IMR-90 (cell line): Measurements from ENCODE around the gene NAT10. TPM values are rescaled to one million over a fixed set of nuclear protein-coding genes. Genes with fewer than 3 reads are reported as not detected.
A peak's percentile ranks its signal among the peaks of the same experiment; 100 is the strongest.

ENCODE experiments used
- ATAC-seq: fragments of 200-7000 bp; cut with Tn5 transposase; 2 replicates; pipeline ENCODE4 v1.9.1; 2020; ENCODE audit warnings: low read depth, mild to moderate bottlenecking, moderate library complexity
- Bru-seq: library from RNA; stranded (reverse); fragments of 400-500 nt; gene quantifications from one replicate; lab custom pipeline; 2021; lab: Mats Ljungman, UMichigan
- BruChase-seq, 2 experiments: library from RNA; stranded (reverse); fragments of 400-500 nt; gene quantifications; one replicate each; lab custom pipeline; 2021; lab: Mats Ljungman, UMichigan
- BruUV-seq: library from RNA; stranded (reverse); fragments of 400-500 nt; replicated peaks from 2 replicates; lab custom pipeline; 2021; lab: Mats Ljungman, UMichigan
- CTCF ChIA-PET: fragments of 300-600 bp; formaldehyde crosslinking; extraction: SDS; loops from one replicate; lab custom pipeline; 2021; ENCODE audit warnings: antibody characterized with exemption; lab: Yijun Ruan, JAX
- POLR2A ChIA-PET: fragments of 300-600 bp; sonication (Branson Sonifier 250); formaldehyde crosslinking; loops from one replicate; lab custom pipeline; 2022; ENCODE audit warnings: antibody characterized with exemption; ENCODE audit not compliant: unreplicated experiment; lab: Charles Lee
- DNase-seq: peaks from one replicate; pipeline ENCODE4 v3.0.0; 2013
- H2AFZ ChIP-seq: replicated peaks from 2 replicates; pipeline ENCODE3; 2013; ENCODE audit warnings: low read length, mild to moderate bottlenecking; ENCODE audit not compliant: poor library complexity
- H2AK5ac ChIP-seq: 2 replicates; pipeline ENCODE4 v1.6.1; 2013; ENCODE audit warnings: low read depth, low read length, inconsistent platforms
- H2AK9ac ChIP-seq: replicated peaks from 2 replicates; pipeline ENCODE3; 2013; ENCODE audit warnings: mild to moderate bottlenecking, low read depth, low read length, moderate library complexity; ENCODE audit not compliant: poor library complexity
- H2BK120ac ChIP-seq: 2 replicates; pipeline ENCODE4 v1.6.1; 2013; ENCODE audit warnings: low read depth, low read length, inconsistent platforms
- H2BK15ac ChIP-seq: 3 replicates; pipeline ENCODE4 v1.6.1; 2013; ENCODE audit warnings: low read depth, low read length, inconsistent platforms
- H2BK20ac ChIP-seq: 2 replicates; pipeline ENCODE4 v1.6.1; 2013; ENCODE audit warnings: low read depth, mild to moderate bottlenecking, inconsistent platforms, low read length, moderate library complexity
- H2BK5ac ChIP-seq: 2 replicates; pipeline ENCODE4 v1.6.1; 2013; ENCODE audit warnings: mild to moderate bottlenecking, low read depth, low read length, inconsistent platforms; ENCODE audit not compliant: poor library complexity, severe bottlenecking
- H3K14ac ChIP-seq: replicated peaks from 2 replicates; pipeline ENCODE4 v1.6.1; 2013; ENCODE audit warnings: low read depth, low read length, inconsistent platforms
- H3K18ac ChIP-seq: 2 replicates; pipeline ENCODE4 v1.6.1; 2013; ENCODE audit warnings: low read depth, low read length, control low read depth
- H3K23ac ChIP-seq: 2 replicates; pipeline ENCODE4 v1.6.1; 2013; ENCODE audit warnings: low read depth, low read length, inconsistent platforms
- H3K27ac ChIP-seq: 2 replicates; pipeline ENCODE4 v1.5.1; 2013; ENCODE audit warnings: mild to moderate bottlenecking, control low read depth, low read length; ENCODE audit not compliant: insufficient read depth
- H3K27me3 ChIP-seq: 2 replicates; pipeline ENCODE4 v1.6.1; 2013; ENCODE audit warnings: low read length; ENCODE audit not compliant: control insufficient read depth, insufficient read depth
- H3K36me3 ChIP-seq: 2 replicates; pipeline ENCODE4 v1.6.1; 2013; ENCODE audit warnings: low read length, mixed read lengths; ENCODE audit not compliant: control insufficient read depth, insufficient read depth
- H3K4ac ChIP-seq: 2 replicates; pipeline ENCODE4 v1.6.1; 2013; ENCODE audit warnings: low read depth, low read length, inconsistent platforms
- H3K4me1 ChIP-seq: 2 replicates; pipeline ENCODE4 v1.6.1; 2013; ENCODE audit warnings: low read length, mixed read lengths; ENCODE audit not compliant: control insufficient read depth, insufficient read depth
- H3K4me2 ChIP-seq: 2 replicates; pipeline ENCODE4 v1.6.1; 2013; ENCODE audit warnings: low read depth, mild to moderate bottlenecking, control low read depth, low read length, moderate library complexity
- H3K4me3 ChIP-seq: 2 replicates; pipeline ENCODE4 v1.5.1; 2013; ENCODE audit warnings: low read depth, mild to moderate bottlenecking, control low read depth, low read length, moderate library complexity; ENCODE audit not compliant: insufficient read depth
- H3K56ac ChIP-seq: 2 replicates; pipeline ENCODE4 v1.6.1; 2013; ENCODE audit warnings: low read length, inconsistent platforms; ENCODE audit not compliant: insufficient read depth; ENCODE audit errors: extremely low read depth
- H3K79me1 ChIP-seq, 2 experiments: 2 replicates each; pipeline ENCODE4 v1.6.1; 2013; ENCODE audit warnings: low read length in 2 of 2, inconsistent platforms in 1 of 2, low read depth in 1 of 2
- H3K9ac ChIP-seq: 2 replicates; pipeline ENCODE4 v1.6.1; 2013; ENCODE audit warnings: low read depth, low read length, control low read depth
- H3K9me1 ChIP-seq: 2 replicates; pipeline ENCODE4 v1.6.1; 2013; ENCODE audit warnings: low read length, inconsistent platforms; ENCODE audit not compliant: insufficient read depth
- H3K9me3 ChIP-seq: 2 replicates; pipeline ENCODE4 v1.6.1; 2013; ENCODE audit warnings: low read length; ENCODE audit not compliant: control insufficient read depth, insufficient read depth
- H4K20me1 ChIP-seq: 2 replicates; pipeline ENCODE4 v1.6.1; 2013; ENCODE audit warnings: low read length, inconsistent platforms; ENCODE audit not compliant: insufficient read depth
- H4K5ac ChIP-seq: 2 replicates; pipeline ENCODE4 v1.6.1; 2013; ENCODE audit warnings: mild to moderate bottlenecking, low read depth, low read length, control low read depth
- H4K8ac ChIP-seq, 2 experiments: 2 replicates each; pipeline ENCODE4 v1.6.1; 2013; ENCODE audit warnings: low read depth in 2 of 2, low read length in 2 of 2, control low read depth in 1 of 2, inconsistent platforms in 1 of 2
- H4K91ac ChIP-seq: 2 replicates; pipeline ENCODE4 v1.6.1; 2013; ENCODE audit warnings: low read depth, low read length, inconsistent platforms; ENCODE audit not compliant: insufficient read depth
- BHLHE40 ChIP-seq: fragments of 150-350 bp; IDR thresholded peaks from 2 replicates; pipeline ENCODE4 v1.6.1; 2016; ENCODE audit warnings: mild to moderate bottlenecking, low read depth, low read length
- CEBPB ChIP-seq: IDR thresholded peaks from 2 replicates; pipeline ENCODE4 v1.6.1; 2012; ENCODE audit warnings: low read depth, low read length, improper control_type of control experiment
- CHD1 ChIP-seq: IDR thresholded peaks from 2 replicates; pipeline ENCODE4 v1.6.1; 2012; ENCODE audit warnings: low read depth, low read length, improper control_type of control experiment
- FOS ChIP-seq: fragments of 150-350 bp; IDR thresholded peaks from 2 replicates; pipeline ENCODE4 v1.6.1; 2016; ENCODE audit warnings: low read depth, low read length
- MAFK ChIP-seq: IDR thresholded peaks from 2 replicates; pipeline ENCODE4 v1.6.1; 2012; ENCODE audit warnings: low read depth, low read length, improper control_type of control experiment
- MXI1 ChIP-seq: IDR thresholded peaks from 2 replicates; pipeline ENCODE4 v1.6.1; 2012; ENCODE audit warnings: low read depth, mild to moderate bottlenecking, low read length, moderate library complexity, borderline replicate concordance
- NFE2L2 ChIP-seq: fragments of 150-350 bp; IDR thresholded peaks from 2 replicates; pipeline ENCODE4 v1.6.1; 2016; ENCODE audit warnings: low read depth, mild to moderate bottlenecking, low read length
- POLR2A ChIP-seq: IDR thresholded peaks from 2 replicates; pipeline ENCODE4 v1.6.1; 2012; ENCODE audit warnings: mild to moderate bottlenecking, low read depth, low read length
- RCOR1 ChIP-seq: IDR thresholded peaks from 2 replicates; pipeline ENCODE4 v1.6.1; 2012; ENCODE audit warnings: mild to moderate bottlenecking, low read length, improper control_type of control experiment; ENCODE audit not compliant: insufficient replicate concordance
- SMC3 ChIP-seq: fragments of 150-350 bp; IDR thresholded peaks from 2 replicates; pipeline ENCODE4 v1.6.1; 2016; ENCODE audit warnings: low read depth, mild to moderate bottlenecking, antibody characterized with exemption, low read length, moderate library complexity
- WGBS, 2 experiments: methylation state at CpG; one replicate each; pipeline versions ENCODE4 v1.1.5 to v1.1.7; 2013; ENCODE audit warnings: missing lambda C conversion rate in 2 of 2; ENCODE audit not compliant: insufficient read length in 1 of 2; ENCODE audit errors: extremely low coverage in 2 of 2; 5-methylcytosine and 5-hydroxymethylcytosine counted together
- dilution Hi-C: fragments of 300-500 bp; cut with HindIII; formaldehyde crosslinking; loops from one replicate; pipeline ENCODE4 v1.14.3; 2018; ENCODE audit warnings: low sequenced_read_pairs; ENCODE audit not compliant: unreplicated experiment
- in situ Hi-C: fragments of 300-500 bp; cut with MboI; formaldehyde crosslinking; loops from 3 replicates; pipeline ENCODE4 v1.14.3; 2019; ENCODE audit warnings: low sequenced_read_pairs, inconsistent platforms, mixed read lengths
- intact Hi-C: fragments of 100-400 bp; cut with micrococcal nuclease; formaldehyde crosslinking; loops from 2 replicates; pipeline ENCODE4 v1.10.0; 2022
- long read RNA-seq: library from polyadenylated mRNA; unstranded; transcript quantifications from one replicate; pipeline ENCODE4 v2.0.0, GENCODE V29; 2021; ENCODE audit not compliant: unreplicated experiment
- polyA plus RNA-seq, 3 experiments: library from polyadenylated mRNA; depleted of rRNA; stranded (reverse); fragments of >200 nt; gene quantifications; 2 replicates each; pipeline ENCODE4 v1.2.3, GENCODE V29; 2012; ENCODE audit warnings: low replicate concordance in 1 of 3
- total RNA-seq: library from RNA; depleted of rRNA; stranded (reverse); fragments of >200 nt; gene quantifications from 2 replicates; pipeline ENCODE4 v1.2.3, GENCODE V29; 2012; rRNA removed
- TF ChIP-seq, protein P1 (sequence below): fragments of 150-350 bp; IDR thresholded peaks from 2 replicates; pipeline ENCODE4 v1.6.1; 2016; ENCODE audit warnings: low read depth, mild to moderate bottlenecking, low read length, moderate library complexity, borderline replicate concordance
- TF ChIP-seq, protein P2 (sequence below): conservative IDR thresholded peaks from 2 replicates; pipeline ENCODE4 v1.5.1; 2012; ENCODE audit warnings: mild to moderate bottlenecking, low read depth, low read length, improper control_type of control experiment

The NAT10 gene
- total RNA-seq: 31.9 and 34.8 TPM in 2 replicates
- 28.0 and 28.1 TPM in 2 replicates for polyA plus RNA-seq (2012; rRNA removed)
- polyA plus RNA-seq (2012; cell fraction: cytosol; rRNA removed): 13.6 and 19.4 TPM in 2 replicates
- 37.8 and 53.4 TPM in 2 replicates for polyA plus RNA-seq (2012; cell fraction: nucleus; rRNA removed; ENCODE audit: low replicate concordance)
- Bru-seq, nascent RNA: percentile 80 among the genes with signal in this experiment
- percentile 78 among the genes with signal in this experiment for BruChase-seq, experiment 1, labeled RNA remaining after a 6-hour chase
- BruChase-seq, experiment 2, labeled RNA remaining after a 2-hour chase: percentile 82 among the genes with signal in this experiment
- long read RNA-seq, full-length matches to known transcripts: 5 of 15 reads
- long read RNA-seq, partial matches to known transcripts: 10 of 15 reads
- long read RNA-seq, other reads (novel, unspliced or antisense): 0 of 15 reads

DNA sequence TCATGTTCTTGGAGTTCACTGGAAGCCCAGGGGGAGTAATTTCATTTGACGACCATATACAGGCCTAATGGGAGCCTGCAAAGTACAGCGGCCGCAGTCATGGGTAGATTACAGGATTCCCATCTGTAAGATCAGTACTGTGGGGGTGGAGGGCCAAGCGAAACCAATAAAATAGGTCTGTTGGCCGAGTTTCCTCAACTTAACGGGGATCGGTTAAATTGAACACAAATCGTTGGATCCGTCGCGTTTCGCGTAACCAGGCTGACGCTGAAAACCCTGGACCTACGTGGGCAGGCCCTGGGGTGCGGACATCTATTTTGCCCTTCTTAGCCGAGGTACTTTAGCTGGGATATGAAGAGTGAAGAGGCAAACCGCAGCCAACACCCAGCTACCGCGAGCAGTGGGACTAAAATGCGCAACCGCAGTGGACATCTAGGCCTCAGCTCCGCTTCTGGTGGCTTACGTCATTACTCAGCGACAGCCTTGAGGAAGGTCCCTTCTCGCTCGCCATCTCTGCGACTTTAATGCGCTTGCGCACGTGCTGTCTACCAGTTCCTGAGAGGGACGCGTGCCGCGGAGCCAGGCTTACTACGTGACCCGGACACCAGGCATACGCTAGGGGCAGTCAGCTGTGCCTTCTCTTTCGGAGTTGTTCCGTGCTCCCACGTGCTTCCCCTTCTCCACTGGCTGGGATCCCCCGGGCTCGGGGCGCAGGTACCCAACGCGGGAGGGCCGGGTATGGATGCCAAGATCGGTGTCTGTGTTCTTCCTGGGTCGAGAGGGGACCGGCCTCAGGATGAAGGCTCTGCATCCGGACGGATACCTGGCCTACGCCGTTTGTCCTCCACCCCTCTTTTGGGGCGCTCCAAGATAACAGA is at the start of gene NAT10:
NAT10 (plus strand) TSS at position 551 of the 878 bp plus-strand sequence. CDS start 2,597 bp downstream, outside the sequence.
- Histone ChIP-seq H4K8ac (peak within 1 kb of the TSS; percentile 81 to 100), H3K4me1 (peaks cover 2% of the 10 kb centered on the region; the same call in 1 of the 2 replicates), H3K56ac (peak within 1 kb of the TSS; percentile 86), H3K27me3 (no peaks in the 10 kb centered on the region), H3K18ac (peak within 1 kb of the TSS; percentile 44), H3K4me2 (peak within 1 kb of the TSS; percentile 79), H3K36me3 (peaks cover 10% of the 10 kb centered on the region), H4K91ac (peak within 1 kb of the TSS; percentile 90), H2BK20ac (no peak within 1 kb of the TSS), H3K14ac (peak within 1 kb of the TSS; percentile 99), H3K79me1 (peaks cover 8 to 38% of the 10 kb centered on the region in 2 experiments), H3K9me3 (no peaks in the 10 kb centered on the region), H4K20me1 (no peaks in the 10 kb centered on the region; the same call in 1 of the 2 replicates), H2AK5ac (peak within 1 kb of the TSS; percentile 88), H2AFZ (peak within 1 kb of the TSS; percentile 96), H2AK9ac (peak within 1 kb of the TSS; percentile 97), H3K27ac (peak within 1 kb of the TSS; percentile 78), H3K9ac (peak within 1 kb of the TSS; percentile 88), H3K4ac (peak within 1 kb of the TSS; percentile 99), H2BK15ac (no peak within 1 kb of the TSS), H3K4me3 (peak within 1 kb of the TSS; percentile 62), H4K5ac (peak within 1 kb of the TSS; percentile 87), H2BK5ac (peak within 1 kb of the TSS; percentile 91), H2BK120ac (peak within 1 kb of the TSS; percentile 67), H3K9me1 (no peaks in the 10 kb centered on the region), H3K23ac (peak within 1 kb of the TSS; percentile 95)
- ChIA-PET CTCF (interaction anchor here (0.7 kb wide), 1 partner anchor 7 kb away, joined by 3 read pairs; no protein-coding TSS in a partner anchor), POLR2A (interaction anchor here (0.9 kb wide), 1 partner anchor 10 kb away, joined by 4 read pairs; no protein-coding TSS in a partner anchor)
- BruUV-seq: no TSS peak
- DNase-seq (peak; percentile 99), ATAC-seq (peak; percentile 89)
- in situ Hi-C loops (no loop called here), dilution Hi-C loops (no loop called here), intact Hi-C loops (loop anchor here (1.0 to 2.0 kb wide), 2 partner anchors 54 to 109 kb away; partner anchors contain the start of gene CAPRIN1)
- WGBS, 2 experiments: 0% methylated on average over 24 of the region's 55 CpGs; no CpG with 5 or more reads in 1 of the 2 experiments
- TF ChIP-seq BHLHE40 (peak; percentile 99), RCOR1 (no peak), POLR2A (peak; percentile 80), NFE2L2 (peak; percentile 15; the same call in 1 of the 2 replicates), FOS (peak; percentile 28; the same call in 1 of the 2 replicates), CHD1 (no peak), MXI1 (peak; percentile 100), MAFK (no peak), SMC3 (no peak), CEBPB (peak; percentile 62)
- TF ChIP-seq, protein P1, sequence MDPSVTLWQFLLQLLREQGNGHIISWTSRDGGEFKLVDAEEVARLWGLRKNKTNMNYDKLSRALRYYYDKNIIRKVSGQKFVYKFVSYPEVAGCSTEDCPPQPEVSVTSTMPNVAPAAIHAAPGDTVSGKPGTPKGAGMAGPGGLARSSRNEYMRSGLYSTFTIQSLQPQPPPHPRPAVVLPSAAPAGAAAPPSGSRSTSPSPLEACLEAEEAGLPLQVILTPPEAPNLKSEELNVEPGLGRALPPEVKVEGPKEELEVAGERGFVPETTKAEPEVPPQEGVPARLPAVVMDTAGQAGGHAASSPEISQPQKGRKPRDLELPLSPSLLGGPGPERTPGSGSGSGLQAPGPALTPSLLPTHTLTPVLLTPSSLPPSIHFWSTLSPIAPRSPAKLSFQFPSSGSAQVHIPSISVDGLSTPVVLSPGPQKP: no peak
- TF ChIP-seq, protein P2, sequence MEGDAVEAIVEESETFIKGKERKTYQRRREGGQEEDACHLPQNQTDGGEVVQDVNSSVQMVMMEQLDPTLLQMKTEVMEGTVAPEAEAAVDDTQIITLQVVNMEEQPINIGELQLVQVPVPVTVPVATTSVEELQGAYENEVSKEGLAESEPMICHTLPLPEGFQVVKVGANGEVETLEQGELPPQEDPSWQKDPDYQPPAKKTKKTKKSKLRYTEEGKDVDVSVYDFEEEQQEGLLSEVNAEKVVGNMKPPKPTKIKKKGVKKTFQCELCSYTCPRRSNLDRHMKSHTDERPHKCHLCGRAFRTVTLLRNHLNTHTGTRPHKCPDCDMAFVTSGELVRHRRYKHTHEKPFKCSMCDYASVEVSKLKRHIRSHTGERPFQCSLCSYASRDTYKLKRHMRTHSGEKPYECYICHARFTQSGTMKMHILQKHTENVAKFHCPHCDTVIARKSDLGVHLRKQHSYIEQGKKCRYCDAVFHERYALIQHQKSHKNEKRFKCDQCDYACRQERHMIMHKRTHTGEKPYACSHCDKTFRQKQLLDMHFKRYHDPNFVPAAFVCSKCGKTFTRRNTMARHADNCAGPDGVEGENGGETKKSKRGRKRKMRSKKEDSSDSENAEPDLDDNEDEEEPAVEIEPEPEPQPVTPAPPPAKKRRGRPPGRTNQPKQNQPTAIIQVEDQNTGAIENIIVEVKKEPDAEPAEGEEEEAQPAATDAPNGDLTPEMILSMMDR: no peak; the same call in 1 of the 2 replicates
